ENCODE data around the gene LSR.

LSR gene

DNA sequence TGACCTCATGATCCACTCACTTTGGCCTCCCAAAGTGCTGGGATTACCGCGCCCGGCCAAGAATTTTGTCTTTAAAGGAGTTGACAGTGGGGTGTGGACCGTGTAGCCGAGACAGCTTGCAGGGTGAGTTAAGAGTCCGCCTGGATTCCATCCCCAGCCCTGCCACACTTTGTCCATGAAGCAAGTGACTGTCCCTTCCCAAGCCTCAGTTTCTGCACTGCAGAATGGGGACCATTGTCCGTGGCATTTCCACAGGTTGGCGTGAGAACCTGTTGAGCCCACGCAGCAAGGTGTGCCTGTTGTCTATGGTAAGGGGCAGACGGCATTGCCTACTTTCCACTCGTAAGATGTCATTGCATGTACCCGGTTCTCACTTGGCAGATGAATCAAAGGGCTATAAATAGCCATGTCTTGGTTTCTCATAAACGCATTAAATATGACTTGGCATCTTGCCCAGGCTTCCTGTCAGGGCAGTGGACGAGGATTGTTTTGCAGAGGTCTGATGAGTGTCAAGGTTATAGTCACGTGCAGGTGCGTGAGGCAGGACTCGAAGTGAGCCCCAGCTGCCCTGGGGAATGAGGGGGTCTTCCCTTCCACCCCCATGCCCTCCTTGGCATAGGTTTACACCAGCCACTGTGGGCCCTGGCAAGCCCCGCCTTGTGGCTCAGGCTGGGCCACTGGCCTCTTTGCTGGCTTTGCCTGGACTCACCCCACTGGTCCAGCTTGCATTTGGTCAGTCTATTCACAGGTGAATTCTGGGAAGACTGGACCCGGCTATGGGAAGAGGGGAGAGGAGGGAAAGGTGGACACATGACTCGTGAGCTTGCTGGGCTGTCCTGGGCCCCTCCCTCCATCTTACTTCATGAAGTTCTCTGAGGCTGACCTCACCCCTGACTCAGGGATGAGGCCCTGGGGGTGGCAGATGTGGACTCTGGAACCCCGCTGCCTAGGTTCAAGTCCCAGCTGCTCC lies 34.9 kb upstream of the LSR start (continued):
- TF ChIP-seq ZNF610 (tag by site-specific recombination; IDR thresholded peaks at IDR 0.05; ENCODE audit: borderline replicate concordance), result 0 out of 2 replicates have a peak, but pooled peaks have one; percentile 59
- TF ChIP-seq ZBTB20 (tag by site-specific recombination; IDR thresholded peaks at IDR 0.05), result peak; percentile 73
- TF ChIP-seq ZNF76 (tag by site-specific recombination; IDR thresholded peaks at IDR 0.05; ENCODE audit: borderline replicate concordance, low read depth), result peak; percentile 78; the same call in 1 of the 2 replicates
- TF ChIP-seq ZNF677 (tag by site-specific recombination; IDR thresholded peaks at IDR 0.05), result no peak; the same call in 1 of the 2 replicates
- TF ChIP-seq ZNF37A (tag by site-specific recombination; IDR thresholded peaks at IDR 0.05), result no peak
- TF ChIP-seq, protein P1, sequence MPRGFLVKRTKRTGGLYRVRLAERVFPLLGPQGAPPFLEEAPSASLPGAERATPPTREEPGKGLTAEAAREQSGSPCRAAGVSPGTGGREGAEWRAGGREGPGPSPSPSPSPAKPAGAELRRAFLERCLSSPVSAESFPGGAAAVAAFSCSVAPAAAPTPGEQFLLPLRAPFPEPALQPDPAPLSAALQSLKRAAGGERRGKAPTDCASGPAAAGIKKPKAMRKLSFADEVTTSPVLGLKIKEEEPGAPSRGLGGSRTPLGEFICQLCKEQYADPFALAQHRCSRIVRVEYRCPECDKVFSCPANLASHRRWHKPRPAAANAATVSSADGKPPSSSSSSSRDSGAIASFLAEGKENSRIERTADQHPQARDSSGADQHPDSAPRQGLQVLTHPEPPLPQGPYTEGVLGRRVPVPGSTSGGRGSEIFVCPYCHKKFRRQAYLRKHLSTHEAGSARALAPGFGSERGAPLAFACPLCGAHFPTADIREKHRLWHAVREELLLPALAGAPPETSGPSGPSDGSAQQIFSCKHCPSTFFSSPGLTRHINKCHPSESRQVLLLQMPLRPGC (tag by site-specific recombination; IDR thresholded peaks at IDR 0.05), result peak; percentile 75
- 0 out of 2 replicates have a peak, but pooled peaks have one; percentile 6 for TF ChIP-seq ZNF174 (tag by site-specific recombination; IDR thresholded peaks at IDR 0.05)
- TF ChIP-seq, protein P2, sequence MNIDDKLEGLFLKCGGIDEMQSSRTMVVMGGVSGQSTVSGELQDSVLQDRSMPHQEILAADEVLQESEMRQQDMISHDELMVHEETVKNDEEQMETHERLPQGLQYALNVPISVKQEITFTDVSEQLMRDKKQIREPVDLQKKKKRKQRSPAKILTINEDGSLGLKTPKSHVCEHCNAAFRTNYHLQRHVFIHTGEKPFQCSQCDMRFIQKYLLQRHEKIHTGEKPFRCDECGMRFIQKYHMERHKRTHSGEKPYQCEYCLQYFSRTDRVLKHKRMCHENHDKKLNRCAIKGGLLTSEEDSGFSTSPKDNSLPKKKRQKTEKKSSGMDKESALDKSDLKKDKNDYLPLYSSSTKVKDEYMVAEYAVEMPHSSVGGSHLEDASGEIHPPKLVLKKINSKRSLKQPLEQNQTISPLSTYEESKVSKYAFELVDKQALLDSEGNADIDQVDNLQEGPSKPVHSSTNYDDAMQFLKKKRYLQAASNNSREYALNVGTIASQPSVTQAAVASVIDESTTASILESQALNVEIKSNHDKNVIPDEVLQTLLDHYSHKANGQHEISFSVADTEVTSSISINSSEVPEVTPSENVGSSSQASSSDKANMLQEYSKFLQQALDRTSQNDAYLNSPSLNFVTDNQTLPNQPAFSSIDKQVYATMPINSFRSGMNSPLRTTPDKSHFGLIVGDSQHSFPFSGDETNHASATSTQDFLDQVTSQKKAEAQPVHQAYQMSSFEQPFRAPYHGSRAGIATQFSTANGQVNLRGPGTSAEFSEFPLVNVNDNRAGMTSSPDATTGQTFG (tag by site-specific recombination; IDR thresholded peaks at IDR 0.05; ENCODE audit: borderline replicate concordance), result no peak
- no peak for TF ChIP-seq ZNF140 (tag by site-specific recombination; IDR thresholded peaks at IDR 0.05)
- no peak for TF ChIP-seq ZNF777 (tag by site-specific recombination; IDR thresholded peaks at IDR 0.05; ENCODE audit: borderline replicate concordance)
- peak; percentile 91; the same call in 1 of the 2 replicates for TF ChIP-seq ZNF660 (tag by site-specific recombination; IDR thresholded peaks at IDR 0.05)
- TF ChIP-seq ZBTB44 (tag by site-specific recombination; IDR thresholded peaks at IDR 0.05), result 0 out of 2 replicates have a peak, but pooled peaks have one; percentile 32
- no peak; the same call in 1 of the 2 replicates for TF ChIP-seq GFI1B (tag by site-specific recombination; IDR thresholded peaks at IDR 0.05)
- TF ChIP-seq, protein P3, sequence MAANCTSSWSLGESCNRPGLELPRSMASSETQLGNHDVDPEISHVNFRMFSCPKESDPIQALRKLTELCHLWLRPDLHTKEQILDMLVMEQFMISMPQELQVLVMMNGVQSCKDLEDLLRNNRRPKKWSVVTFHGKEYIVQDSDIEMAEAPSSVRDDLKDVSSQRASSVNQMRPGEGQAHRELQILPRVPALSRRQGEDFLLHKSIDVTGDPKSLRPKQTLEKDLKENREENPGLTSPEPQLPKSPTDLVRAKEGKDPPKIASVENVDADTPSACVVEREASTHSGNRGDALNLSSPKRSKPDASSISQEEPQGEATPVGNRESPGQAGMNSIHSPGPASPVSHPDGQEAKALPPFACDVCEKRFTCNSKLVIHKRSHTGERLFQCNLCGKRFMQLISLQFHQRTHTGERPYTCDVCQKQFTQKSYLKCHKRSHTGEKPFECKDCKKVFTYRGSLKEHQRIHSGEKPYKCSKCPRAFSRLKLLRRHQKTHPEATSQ (tag by site-specific recombination; IDR thresholded peaks at IDR 0.05), result no peak
- TF ChIP-seq ZNF473 (tag by site-specific recombination; IDR thresholded peaks at IDR 0.05), result peak; percentile 66; the same call in 1 of the 2 replicates
- no peak for TF ChIP-seq ZNF768 (tag by site-specific recombination; IDR thresholded peaks at IDR 0.05)
- TF ChIP-seq ZFP3 (tag by site-specific recombination; IDR thresholded peaks at IDR 0.05; ENCODE audit: low read depth), result no peak
- no peak for TF ChIP-seq TRIM28 (IDR thresholded peaks at IDR 0.05; ENCODE audit: borderline replicate concordance, low read length)
- no peak for TF ChIP-seq ZNF221 (tag by site-specific recombination; IDR thresholded peaks at IDR 0.05; ENCODE audit: borderline replicate concordance)
- TF ChIP-seq ZNF837 (tag by site-specific recombination; IDR thresholded peaks at IDR 0.05), result no peak
- TF ChIP-seq REPIN1 (tag by site-specific recombination; IDR thresholded peaks at IDR 0.05; ENCODE audit: low read depth), result no peak
- TF ChIP-seq BCL11B (tag by site-specific recombination; IDR thresholded peaks at IDR 0.05; ENCODE audit: low read depth), result no peak
- no peak for TF ChIP-seq KLF10 (tag by site-specific recombination; IDR thresholded peaks at IDR 0.05)
- TF ChIP-seq ZNF138 (tag by site-specific recombination; IDR thresholded peaks at IDR 0.05; ENCODE audit: borderline replicate concordance), result no peak
- no peak for TF ChIP-seq KLF16 (tag by site-specific recombination; IDR thresholded peaks at IDR 0.05)
- TF ChIP-seq, protein P4, sequence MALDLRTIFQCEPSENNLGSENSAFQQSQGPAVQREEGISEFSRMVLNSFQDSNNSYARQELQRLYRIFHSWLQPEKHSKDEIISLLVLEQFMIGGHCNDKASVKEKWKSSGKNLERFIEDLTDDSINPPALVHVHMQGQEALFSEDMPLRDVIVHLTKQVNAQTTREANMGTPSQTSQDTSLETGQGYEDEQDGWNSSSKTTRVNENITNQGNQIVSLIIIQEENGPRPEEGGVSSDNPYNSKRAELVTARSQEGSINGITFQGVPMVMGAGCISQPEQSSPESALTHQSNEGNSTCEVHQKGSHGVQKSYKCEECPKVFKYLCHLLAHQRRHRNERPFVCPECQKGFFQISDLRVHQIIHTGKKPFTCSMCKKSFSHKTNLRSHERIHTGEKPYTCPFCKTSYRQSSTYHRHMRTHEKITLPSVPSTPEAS (tag by site-specific recombination; IDR thresholded peaks at IDR 0.05), result 0 out of 2 replicates have a peak, but pooled peaks have one; percentile 9
- no peak for TF ChIP-seq ZSCAN16 (tag by site-specific recombination; IDR thresholded peaks at IDR 0.05)
- TF ChIP-seq ZBTB6 (tag by site-specific recombination; IDR thresholded peaks at IDR 0.05), result no peak
- 0 out of 2 replicates have a peak, but pooled peaks have one; percentile 51 for TF ChIP-seq ZNF169 (tag by site-specific recombination; IDR thresholded peaks at IDR 0.05)
- peak; percentile 57 for TF ChIP-seq ZNF335 (tag by site-specific recombination; conservative IDR thresholded peaks at IDR 0.05)
